ENCODE measurements around the gene DMC1.

Gene DMC1

GRCh38 chr22:38612217-38613006 lies 42.4 kb upstream of the DMC1 start:
- TF ChIP-seq CTCF (IDR thresholded peaks at IDR 0.05; ENCODE audit: low read depth, low read length, missing control alignments), result no peak
- no peak for DNase-seq (ENCODE audit: low read depth)
- no peak overlapping the region for H3K4me3 ChIP-seq (ENCODE audit: low read depth, low read length)

GRCh38 chr22:38611559-38611958 lies 41.6 kb upstream of the DMC1 start:
- no peak overlapping the region for H3K4me3 ChIP-seq (ENCODE audit: low read depth, low read length)
- no peak for DNase-seq (ENCODE audit: low read depth)
- TF ChIP-seq CTCF (IDR thresholded peaks at IDR 0.05; ENCODE audit: low read depth, low read length, missing control alignments), result no peak

GRCh38 chr22:38610234-38610633 lies 40.3 kb upstream of the DMC1 start:
- H3K4me3 ChIP-seq (ENCODE audit: low read depth, low read length), result no peak overlapping the region
- DNase-seq (ENCODE audit: low read depth), result no peak
- TF ChIP-seq CTCF (IDR thresholded peaks at IDR 0.05; ENCODE audit: low read depth, low read length, missing control alignments), result no peak

- no peak overlapping the region for H3K4me3 ChIP-seq (ENCODE audit: low read depth, low read length)
- no peak for DNase-seq (ENCODE audit: low read depth)
- TF ChIP-seq CTCF (IDR thresholded peaks at IDR 0.05; ENCODE audit: low read depth, low read length, missing control alignments), result no peak
Measured at GRCh38 chr22:38608992-38609750, 39.2 kb upstream of the DMC1 start.

GRCh38 chr22:38607680-38608079 lies 37.7 kb upstream of the DMC1 start:
- H3K4me3 ChIP-seq (ENCODE audit: low read depth, low read length), result no peak overlapping the region
- no peak for TF ChIP-seq CTCF (IDR thresholded peaks at IDR 0.05; ENCODE audit: low read depth, low read length, missing control alignments)
- no peak for DNase-seq (ENCODE audit: low read depth)

- no peak for TF ChIP-seq CTCF (IDR thresholded peaks at IDR 0.05; ENCODE audit: low read depth, low read length, missing control alignments)
- H3K4me3 ChIP-seq (ENCODE audit: low read depth, low read length), result no peak overlapping the region
- no peak for DNase-seq (ENCODE audit: low read depth)
Measured at GRCh38 chr22:38602166-38602565, 32.2 kb upstream of the DMC1 start.

Data from GM12864 (cell line).